CMK (cell line): ENCODE results near the gene CZIB.
"Not testable (repeated sequence)": the region's sequence is repeated elsewhere in the genome, so short reads cannot be mapped to it uniquely, and the experiment has no call there.

Experiments
- DNase-seq: peaks from one replicate; pipeline ENCODE4 v3.0.0-alpha.2; 2010; ENCODE audit warnings: low read depth

CZIB gene

DNA sequence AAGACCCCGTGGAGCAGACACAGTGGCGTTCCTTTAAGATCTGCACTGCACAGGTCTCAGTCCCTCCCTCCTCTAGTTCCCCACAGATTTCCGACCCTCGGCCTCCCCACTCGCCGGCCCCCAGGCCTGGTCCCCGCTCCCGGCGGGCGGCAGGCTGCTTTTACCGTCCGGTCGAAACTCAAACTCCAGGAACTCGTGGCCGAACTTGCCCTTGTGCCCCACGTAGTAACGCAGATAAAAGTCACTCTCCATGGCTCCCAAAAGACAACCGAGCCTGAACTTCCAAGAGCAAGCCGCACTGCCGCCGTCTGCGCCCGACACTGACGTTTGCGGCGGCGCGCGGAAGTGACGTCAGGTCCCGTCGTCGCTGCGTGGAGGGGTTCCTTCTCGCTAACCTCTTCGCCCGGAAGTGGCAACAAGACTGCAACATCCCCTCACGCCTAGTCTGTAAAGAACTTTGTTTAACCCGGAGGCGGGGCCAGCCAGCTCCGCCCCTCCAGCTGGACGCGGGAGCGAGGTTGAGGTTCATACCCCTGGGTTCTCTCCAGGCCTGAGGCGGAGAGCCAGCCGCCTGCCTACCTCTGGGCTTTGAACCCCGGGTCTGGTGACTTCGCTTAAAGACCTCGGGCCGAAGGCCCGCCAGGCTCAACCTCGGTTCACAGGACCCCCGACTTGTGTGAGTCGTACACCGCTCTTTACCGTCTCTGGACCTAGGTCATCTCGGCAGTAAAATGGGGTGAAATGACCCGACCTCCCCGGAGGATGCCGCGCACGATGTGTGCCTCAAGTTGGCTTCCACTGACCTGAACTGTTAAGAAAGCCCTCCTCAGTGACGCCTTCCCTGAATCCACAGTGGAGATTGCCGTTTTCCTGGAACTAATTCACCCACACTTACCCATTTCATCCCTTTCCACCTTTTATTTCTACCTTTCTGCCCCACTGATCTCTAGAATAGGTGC lies 18.0 kb upstream of the CZIB start, which contains the start of gene MAGOH:
TSS of gene MAGOH (minus strand) at position 322 of the 959 bp plus-strand sequence. CDS start at position 252, 70 bp downstream.
- DNase-seq: peak; percentile 92

DNA sequence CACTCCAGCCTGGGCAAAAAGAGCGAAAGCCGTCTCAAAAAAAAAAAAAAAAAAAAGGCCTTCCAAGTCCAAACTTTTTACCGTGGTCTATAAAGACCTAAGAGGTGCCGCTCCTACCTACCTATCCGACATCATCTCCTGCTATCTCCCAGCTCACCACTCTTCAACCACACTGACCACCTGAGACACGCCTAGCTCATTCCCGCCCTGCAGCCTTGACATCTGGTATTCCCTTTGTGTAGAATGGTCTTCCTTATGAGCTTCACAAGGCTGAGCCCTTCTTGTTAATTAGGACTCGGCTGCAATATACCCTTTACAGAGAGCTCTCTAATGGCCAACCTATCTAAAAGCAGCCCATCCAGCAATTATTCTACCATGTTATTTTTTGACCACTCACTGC lies 17.2 kb upstream of the CZIB start:
- DNase-seq: no peak

DNA sequence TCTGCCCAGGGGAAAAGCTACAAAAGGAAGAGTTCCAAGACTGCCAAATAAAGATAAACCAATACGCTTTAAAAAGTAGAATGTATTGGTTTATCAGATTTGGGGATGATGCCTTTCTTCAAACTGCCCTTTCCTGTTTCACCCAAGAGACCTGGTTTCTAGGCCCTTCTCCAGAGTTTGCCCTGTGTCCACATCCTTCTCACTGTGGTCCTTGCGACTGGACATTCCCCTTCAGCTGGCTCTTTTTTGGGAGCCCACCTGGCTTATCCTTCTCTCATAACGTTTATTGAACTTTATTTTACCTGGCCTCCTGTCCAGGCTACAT lies 490 bp upstream of the CZIB start:
- DNase-seq: no peak

DNA sequence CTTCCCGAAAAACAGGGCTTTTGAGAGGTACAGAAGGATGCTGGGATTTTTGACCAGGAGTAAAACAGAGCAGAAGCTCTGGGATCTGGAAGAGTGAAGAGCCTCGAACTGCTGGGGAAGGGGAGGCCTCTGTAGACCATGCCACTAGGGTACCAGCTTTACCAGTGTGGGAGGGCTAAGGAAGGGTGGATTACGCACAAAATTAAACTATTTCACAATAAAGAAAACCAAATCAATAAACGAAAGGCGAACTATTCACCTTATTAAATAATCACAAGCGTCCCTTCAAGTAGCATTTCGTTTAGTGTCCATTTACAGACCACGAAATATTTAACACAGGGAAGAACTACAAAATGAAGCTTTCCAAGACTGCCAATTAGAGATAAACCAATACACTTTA lies 723 bp downstream of the CZIB start:
- DNase-seq: no peak

DNA sequence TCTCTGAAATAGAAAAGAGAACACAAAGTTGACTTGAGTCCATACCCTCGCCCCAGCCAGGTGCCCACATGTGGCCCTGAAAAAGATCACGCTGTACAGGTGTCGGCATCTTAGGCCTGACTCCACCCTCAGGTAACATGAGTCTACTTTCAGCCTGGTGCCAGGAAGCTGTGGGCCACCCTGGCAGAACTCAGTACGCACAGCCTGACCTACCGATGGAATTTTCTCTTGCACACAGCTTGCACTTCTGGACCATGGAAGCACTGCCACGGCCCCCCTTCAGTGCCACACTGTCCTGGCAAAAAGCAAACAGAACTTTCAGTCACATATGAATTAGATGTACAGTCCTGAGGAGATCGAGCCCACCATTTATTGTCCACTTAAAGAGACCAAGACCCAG lies 2.2 kb downstream of the CZIB start:
- no peak for DNase-seq

DNA sequence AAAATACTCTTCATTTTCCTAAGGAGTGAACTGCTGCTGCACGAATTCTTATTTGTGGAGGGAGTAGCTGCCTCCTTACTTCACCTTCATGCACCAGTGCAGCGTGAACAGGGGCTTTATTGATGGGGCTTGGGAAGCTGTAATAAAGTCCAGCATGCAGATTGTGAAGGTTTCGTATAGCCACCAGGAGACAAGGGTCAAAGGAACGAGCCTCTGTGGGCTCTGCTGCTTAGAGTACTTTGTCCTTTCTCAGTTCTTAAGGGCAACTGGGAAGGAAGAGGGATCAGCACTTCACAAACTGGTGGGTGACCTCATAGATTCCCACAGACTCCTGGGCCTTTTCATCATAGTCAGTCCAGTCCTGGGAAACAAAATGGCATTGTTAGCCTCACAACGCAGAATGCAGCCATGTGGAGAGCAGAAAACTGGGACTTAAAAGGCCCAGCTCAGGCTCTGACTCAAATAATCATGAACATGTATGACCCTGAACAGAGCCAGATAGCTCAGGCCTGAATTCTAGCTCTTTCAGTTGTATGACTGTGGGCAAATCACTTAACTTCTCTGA lies 6.0 kb downstream of the CZIB start:
- DNase-seq: no peak

DNA sequence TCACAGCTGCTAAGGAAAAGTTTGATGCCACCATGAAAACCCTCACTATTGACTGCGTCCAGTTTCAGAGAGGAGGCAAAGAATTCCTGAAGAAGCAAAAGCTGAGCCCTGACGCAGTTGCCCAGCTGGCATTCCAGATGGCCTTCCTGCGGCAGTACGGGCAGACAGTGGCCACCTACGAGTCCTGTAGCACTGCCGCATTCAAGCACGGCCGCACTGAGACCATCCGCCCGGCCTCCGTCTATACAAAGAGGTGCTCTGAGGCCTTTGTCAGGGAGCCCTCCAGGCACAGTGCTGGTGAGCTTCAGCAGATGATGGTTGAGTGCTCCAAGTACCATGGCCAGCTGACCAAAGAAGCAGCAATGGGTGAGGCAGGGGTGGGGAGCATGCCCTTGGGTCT lies 9.5 kb downstream of the CZIB start:
- no peak for DNase-seq

DNA sequence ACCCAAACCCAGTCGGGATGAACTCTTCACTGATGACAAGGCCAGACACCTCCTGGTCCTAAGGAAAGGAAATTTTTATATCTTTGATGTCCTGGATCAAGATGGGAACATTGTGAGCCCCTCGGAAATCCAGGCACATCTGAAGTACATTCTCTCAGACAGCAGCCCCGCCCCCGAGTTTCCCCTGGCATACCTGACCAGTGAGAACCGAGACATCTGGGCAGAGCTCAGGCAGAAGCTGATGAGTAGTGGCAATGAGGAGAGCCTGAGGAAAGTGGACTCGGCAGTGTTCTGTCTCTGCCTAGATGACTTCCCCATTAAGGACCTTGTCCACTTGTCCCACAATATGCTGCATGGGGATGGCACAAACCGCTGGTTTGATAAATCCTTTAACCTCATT lies 10.1 kb downstream of the CZIB start:
- DNase-seq: no peak

DNA sequence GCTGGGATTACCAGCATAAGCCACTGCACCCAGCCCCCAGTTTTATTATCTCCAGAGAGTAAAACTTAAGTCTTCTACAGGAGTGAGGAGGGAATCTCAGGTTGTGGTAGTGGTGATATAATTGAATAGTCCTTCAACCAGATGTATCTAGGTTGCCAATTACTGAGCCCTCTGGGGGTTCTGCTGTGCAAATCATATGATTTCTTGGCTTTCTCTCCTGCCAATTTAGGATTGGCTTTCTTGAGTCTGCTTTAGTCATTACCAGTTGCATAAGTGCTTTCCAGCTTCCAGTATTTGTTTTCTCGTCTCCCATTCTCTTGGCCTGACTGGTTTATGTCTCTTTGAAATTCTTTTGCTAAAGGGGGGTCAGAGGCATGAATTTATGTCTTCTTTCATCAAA lies 12.7 kb downstream of the CZIB start:
- no peak for DNase-seq

DNA sequence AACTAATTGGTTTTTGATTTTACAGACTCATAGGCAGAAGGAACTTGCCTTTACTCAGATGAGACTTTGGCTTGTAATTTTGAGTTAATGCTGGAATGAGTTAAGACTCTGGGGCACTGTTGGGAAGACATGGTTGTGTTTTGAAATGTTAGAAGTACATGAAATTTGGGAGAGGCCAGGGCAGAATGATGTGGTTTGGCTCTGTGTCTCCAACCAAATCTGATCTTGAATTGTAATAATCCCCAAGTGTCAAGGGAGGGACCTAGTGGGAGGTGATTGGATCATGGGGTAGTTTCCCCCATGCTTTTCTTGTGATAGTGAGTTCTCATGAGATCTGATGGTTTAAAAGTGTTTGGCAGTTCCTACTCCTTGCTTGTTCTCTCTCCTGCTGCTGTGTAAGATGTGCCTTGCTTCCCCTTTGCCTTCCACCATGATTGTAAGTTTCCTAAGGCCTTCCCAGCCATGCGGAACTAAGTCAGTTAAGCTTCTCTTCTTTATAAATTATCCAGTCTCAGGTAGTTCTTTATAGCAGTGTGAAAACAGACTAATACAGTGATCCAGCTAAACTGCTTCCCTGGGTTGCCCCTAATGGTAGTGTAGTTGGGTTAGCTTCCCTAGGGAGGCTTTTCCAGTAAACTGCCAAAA lies 13.6 kb downstream of the CZIB start:
- DNase-seq: no peak

DNA sequence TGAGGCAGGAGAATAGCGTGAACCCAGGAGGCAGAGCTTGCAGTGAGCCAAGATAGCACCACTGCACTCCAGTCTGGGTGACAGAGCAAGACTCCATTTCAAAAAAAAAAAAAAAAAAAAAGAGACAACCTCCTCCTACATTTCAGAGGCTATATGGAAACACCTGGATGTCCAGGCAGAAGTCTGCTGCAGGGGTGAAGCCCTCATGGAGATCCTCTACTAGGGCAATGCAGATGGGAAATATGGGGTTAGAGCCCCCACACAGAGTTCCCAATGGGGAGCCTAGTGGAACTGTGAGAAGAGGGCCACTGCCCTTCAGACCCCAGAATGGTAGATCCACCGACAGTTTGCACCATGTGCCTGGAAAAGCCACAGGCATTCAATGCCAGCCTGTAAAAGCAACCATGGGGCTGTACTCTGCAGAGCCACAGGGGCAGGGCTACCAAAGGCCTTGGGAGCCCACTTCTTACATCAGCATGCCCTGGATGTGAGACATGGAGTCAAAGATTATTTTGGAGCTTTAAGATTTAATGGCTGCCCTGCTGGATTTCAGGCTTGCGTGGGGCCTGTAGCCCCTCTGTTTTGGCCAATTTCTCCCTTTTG lies 14.2 kb downstream of the CZIB start:
- DNase-seq: not testable (repeated sequence)

DNA sequence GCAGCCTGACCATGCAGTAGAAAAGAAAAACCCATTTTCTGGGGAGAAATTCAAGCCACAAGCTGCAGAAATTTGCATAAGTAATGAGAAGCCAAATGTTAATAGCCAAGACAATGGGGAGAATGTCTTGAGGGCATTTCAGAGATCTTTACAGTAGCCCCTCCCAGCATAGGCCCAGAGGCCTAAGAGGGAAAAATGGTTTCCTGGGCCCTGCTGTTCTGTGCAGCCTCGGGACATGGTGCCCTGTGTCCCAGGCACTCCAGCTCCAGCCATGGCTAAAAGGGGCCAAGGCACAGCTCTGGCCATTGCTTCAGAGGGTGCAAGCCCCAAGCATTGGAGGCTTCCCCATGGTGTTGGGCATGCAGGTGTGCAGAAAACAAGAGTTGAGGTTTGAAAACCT lies 14.9 kb downstream of the CZIB start:
- DNase-seq: not testable (repeated sequence)

DNA sequence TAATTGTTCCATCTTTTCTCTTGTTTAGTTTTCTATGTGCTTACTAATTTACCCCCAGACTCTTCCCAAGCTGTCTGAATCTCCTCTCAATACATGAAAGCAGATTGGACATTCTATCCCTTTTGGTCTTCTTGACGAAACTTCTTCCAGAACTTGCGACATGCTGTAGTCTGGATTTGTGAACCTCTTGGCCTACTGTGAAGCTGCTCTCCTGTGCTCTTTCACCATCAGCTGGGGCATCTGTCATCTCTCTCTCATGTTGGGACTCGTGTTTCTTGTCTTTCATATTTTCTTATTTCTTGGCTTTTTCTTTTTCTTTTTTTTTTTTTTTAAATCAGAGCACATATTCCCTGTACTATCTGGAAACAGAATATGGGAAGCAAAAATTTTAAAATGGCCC lies 17.0 kb downstream of the CZIB start:
- DNase-seq: no peak

DNA sequence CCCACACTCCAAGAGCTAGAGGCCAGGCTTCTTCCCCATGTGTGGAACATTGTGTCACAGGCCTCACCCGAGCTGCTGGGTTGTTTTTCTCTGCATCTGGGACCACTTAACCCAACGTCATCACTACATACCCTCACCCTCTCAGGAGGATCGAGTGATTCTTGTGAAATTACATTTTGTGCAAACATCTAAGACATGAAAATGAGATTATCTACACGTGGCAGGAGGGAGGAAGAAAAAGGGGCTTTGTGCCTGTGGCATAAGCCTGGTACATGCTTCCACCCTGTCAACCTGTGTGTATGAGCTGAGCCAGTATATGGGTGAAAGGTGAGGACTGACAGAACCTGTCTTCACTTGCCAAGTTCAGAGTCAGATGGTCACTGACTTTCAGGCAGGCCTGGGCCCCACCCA lies 22.2 kb downstream of the CZIB start:
- no peak for DNase-seq

DNA sequence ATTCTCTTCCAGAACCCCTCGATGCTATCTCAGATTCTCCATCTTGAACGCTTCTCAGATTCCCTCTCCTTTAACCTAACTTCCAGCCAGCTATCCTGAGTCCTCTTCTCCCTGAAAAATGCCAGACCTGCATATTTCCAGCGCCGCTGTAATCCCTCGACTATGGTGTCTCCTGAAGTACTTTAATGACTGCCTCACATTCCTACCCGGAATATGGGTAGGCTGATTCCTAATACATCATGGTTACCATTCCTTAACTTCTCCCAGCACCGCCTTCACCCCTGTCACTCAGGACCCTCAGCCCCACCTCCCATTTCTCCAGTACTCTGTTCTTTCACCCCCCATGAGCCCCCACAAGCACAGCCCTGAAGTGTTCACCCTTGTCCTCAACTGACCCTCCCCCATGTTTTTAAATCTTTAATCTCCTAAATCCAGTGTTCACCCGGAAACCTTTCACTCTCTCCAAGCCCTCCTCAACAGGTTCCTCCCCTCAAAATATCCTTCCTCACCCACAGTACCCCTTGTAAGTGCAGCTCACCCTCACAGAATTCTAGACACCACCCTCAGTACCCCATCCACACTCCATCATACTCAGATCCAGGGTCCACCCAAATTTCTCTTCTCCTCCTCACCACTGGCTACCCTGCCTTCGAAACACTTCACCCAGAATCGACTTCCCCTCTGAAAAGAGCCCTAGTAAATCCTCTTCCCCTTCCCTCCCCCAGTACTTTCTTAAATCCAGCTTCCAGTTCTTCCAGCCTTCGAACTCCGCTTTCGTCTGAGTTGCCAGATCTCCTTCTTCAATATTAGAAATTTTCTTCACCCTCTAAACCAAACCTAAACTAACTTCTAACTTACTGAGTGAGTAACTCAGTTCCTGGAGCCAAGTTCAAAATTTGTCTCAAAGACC lies 22.9 kb downstream of the CZIB start:
- DNase-seq: no peak

DNA sequence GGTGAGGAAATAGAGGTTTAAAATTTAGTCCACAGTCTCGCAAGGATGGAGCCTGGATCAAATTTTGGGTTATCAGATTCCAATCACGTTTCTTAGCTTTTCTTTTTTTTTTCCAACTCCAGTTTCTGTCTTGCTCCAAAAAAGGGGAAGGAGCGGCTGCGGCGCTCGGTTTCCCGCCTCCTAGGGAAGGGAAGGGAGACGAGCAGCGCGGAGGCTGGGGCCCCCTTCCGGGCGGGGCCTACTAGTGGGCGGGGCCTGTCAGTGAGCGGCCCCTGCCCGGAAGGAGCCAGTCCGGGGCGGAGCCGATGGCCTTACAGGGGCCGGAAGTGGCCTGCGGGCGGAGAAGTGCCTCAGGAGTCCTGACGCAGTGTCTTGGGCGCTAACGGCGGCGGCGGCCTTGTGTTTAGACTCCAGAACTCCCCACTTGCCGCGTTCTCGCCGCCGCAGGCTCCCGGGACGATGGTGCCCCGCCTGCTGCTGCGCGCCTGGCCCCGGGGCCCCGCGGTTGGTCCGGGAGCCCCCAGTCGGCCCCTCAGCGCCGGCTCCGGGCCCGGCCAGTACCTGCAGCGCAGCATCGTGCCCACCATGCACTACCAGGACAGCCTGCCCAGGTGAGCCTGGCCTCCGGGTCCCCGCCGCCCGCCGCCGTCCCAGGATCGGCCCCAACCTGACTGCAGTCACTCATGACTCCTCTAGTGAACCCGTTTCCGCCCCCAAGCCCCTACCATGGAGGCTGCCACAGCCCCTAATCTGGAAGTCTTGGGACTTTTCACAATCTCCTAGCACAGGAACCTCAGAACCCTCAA lies 23.7 kb downstream of the CZIB start, which contains the start of gene CPT2:
TSS of gene CPT2 (plus strand) at position 340 of the 806 bp plus-strand sequence. CDS start at position 460, 120 bp downstream.
- peak; percentile 94 for DNase-seq

DNA sequence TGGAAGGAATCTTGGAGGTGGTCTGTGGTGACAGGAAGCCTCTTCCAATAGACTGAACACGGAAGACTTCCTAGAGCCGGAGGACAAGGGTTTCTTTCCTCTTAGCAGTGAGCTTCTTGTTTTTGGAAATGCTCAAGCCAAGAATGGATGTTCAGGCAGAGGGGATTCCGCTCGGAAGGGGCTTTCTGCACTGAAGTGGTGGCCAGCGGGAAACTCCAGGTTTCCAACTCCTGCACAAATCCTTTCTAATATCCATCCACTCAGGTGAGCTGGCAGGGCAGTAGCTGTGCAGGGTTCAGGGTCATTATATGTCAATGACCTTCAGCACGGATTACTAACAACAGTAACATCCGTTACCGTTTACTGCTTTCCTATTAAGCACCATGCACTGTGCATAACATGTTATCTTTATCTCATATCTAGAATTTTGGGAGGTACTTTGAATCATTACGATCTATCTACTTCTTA lies 24.4 kb downstream of the CZIB start:
- DNase-seq: no peak

DNA sequence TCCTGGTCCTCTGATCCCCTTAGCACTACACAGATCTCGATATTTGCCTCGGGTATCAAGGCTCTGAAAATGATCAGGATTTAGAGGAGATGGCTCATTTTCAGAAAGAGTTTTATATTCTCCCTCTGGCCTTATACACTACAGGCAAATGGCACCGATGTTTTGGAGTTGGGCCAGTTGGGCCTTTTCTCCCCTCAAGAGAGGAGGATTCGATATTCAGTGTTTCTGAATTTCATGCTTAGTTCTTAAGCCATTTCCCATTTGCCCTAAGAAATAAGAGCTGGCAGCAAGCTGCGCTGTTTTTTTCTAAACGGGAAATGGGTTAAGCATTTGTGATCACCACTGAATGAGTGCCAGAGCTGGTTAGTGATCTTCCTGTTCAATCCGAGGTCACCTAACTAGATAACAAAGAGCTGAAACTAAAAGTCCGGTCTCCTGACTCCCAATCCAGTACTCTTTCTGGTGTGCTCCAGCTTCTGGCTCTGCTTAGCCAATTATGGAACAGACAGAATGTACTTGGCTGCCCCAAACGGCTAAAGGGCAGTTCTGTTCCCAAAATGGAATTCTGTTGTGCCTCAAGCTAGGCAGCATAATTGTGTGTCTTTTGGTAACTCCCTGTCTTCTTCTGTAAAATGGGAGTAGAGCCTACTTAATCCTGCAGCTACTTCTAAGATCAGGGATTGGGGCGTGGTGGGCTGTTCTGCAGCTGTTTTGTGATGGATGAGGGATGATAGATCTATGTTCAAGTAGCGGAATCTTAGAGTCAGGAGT lies 25.0 kb downstream of the CZIB start:
- DNase-seq: no peak

DNA sequence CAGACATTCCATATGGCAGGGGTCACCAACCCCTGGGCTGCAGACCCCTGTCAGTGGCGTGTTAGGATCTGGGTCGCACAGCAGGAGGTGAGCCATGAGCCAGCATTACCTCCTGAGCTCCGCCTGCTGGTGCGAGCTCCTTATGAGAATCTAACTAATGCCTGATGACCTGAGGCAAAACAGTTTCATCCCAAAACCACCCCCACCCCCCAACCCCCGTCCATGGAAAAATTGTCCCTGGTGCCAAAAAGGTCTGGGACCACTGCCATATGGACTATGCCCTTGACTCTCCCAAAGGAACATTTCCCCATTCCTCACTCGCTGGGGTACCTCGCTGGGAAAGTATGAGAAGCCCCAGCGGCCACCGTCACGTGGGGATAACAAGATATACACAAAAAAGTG lies 30.2 kb downstream of the CZIB start:
- DNase-seq: no peak

DNA sequence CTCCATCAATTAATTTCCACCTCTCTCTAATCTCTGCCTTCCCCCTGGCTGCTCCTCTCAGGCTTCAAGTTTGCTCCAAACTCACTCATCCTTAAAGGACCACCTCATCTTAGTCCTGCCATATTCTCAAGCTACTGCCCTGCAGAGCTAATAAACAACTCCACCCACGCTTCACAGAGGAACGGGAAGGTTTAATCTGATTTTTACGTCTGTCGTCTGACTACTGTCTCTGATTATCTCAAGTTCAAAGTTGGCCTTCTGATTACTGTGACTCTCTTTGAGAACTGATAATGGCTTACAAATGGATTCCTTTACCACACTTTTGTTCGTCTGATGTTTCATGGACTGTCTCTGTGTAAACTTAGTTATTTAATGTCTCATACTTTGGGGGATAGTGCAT lies 31.4 kb downstream of the CZIB start:
- DNase-seq: no peak
